KG1 (cell line): Measurements from ENCODE around the gene CD6.
"Not testable (repeated sequence)": the region's sequence is repeated elsewhere in the genome, so short reads cannot be mapped to it uniquely, and the experiment has no call there.

Source experiments
- DNase-seq: peaks from one replicate; lab custom pipeline; 2025; lab: John Stamatoyannopoulos, UW

The CD6 gene

DNA sequence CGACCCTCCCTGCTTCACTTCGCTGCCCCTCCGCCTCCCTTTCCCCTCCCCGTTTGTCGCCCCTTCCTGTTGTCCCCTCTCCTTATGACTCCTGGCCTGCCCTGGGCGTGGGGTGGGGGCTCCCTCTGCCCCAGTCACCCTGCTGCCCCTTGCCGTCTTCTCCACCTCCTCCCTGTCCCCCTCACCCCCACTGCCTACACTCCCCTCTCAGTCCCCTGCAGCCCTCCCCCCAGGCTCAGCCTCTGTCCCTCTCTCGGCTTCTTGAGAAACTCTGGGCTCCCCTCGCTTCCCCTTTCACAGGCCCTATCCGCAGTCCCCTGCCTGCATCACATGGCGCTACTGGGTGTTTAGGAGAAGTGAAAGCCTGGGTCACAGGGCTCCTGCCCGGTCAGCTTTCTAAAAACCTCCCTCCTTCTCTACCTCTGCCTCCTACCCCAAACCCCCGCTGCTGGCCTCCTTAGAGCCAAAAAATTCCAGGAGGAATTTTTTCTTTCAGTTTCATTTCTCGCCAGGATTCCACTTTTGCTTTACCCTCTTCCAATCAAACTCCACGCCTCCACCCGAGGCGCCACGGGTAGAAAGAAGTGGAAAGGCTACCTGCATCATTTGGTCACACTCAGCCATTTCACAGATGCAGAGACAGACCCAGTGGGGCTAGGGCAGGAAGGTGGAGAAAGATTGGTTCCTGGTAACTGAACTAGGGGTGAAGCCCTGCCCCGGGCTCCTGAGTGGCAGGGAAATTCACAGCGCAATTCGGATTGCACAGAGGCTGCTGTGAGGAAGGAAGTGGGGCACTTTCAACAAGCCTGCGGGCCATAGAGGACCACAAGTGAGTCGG lies 19.4 kb upstream of the CD6 start, which contains the start of gene SLC15A3:
Gene SLC15A3, minus strand, starts transcription at position 273 of the 838 bp plus-strand sequence. CDS start 625 bp downstream, outside the sequence.
- peak; percentile 44 for DNase-seq

GRCh38 chr11:60952742-60953170 lies 18.7 kb upstream of the CD6 start:
- DNase-seq = no peak

- no peak for DNase-seq
Observed at GRCh38 chr11:60953781-60954180, 17.7 kb upstream of the CD6 start.

DNA sequence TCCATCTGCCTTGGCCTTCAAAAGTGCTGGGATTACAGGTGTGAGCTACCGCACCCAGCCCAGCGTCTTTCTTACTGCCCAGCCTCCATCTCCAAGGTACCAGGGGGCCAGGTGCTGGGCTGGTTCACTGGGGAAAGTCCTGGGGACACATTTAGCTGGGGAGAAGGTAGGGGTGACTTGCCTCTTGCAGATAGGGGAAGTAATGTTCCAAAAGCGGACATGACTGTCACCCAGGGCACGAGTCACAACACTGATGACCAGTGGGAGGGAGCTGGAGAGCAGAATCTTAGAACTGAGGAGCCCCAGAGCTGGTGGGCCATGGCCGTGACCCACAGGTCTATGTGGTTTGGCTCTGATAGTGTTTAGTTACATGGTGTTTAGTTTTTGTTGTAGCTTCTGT lies 17.1 kb upstream of the CD6 start:
- DNase-seq = no peak

GRCh38 chr11:60955571-60955970 lies 15.9 kb upstream of the CD6 start:
- DNase-seq = no peak

- DNase-seq = no peak
Observed at GRCh38 chr11:60957188-60957587, 14.3 kb upstream of the CD6 start.

DNA sequence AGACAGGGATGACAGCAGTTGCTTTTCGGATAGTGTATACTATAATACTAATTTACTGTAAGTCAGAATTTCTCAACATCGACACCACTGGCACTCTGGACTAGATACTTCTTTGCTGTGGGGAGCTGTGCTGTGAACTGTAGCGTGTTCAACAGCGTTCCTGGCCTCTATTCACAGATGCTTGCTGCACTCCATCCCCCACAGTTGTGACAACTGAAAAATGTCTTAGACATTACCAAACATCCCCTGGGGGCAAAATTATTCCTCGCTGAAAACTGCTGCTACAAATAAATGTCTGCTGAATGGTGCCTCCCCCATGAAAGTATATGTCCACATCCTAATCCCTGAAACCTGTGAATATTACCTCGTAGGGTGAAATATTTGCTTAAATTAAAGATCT lies 12.0 kb upstream of the CD6 start:
- DNase-seq = no peak

GRCh38 chr11:60960405-60960804 lies 11.1 kb upstream of the CD6 start:
- DNase-seq = no peak

GRCh38 chr11:60964801-60965200 lies 6.7 kb upstream of the CD6 start:
- DNase-seq = no peak

- DNase-seq = no peak
Observed at GRCh38 chr11:60966890-60967289, 4.6 kb upstream of the CD6 start.

DNA sequence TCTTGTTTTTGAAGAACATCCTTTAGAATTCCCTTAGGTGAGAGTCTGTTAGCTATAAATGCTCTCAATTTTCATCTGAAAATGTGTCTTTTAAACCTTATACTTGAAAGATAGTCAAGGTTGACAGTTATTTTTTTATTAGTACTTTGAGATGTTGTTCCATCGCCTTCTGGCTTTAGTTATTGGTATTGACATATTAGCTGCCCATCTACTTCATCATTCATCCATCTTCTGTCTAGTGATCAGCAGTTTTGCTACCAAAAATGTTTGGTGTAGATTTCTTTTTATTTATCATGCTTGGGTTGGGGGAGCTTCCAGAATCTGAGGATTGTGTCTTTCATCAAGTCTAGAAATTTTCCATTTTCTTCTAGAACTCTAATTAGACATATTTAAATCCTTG lies 3.3 kb upstream of the CD6 start:
- DNase-seq = no peak

DNA sequence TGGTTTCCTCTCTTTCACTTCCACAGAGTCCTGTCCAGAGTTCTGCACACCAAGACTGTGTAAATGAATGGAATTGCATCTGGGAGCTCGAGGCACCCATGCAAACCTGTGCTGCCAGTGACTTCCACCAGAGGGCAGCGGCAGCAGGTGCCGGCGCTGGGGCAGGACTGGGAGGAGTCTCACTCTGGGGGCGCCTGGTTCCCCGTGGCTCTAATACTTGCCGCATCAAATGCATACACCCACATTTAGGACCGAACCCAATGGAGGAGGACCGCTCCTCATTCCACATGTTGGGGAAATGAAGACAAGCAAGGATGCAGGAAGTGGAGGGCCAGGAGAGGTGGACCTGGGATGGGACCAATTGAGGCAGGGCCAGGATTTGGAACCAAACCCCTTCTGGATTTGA lies 1.1 kb upstream of the CD6 start:
- peak; percentile 61 for DNase-seq

DNA sequence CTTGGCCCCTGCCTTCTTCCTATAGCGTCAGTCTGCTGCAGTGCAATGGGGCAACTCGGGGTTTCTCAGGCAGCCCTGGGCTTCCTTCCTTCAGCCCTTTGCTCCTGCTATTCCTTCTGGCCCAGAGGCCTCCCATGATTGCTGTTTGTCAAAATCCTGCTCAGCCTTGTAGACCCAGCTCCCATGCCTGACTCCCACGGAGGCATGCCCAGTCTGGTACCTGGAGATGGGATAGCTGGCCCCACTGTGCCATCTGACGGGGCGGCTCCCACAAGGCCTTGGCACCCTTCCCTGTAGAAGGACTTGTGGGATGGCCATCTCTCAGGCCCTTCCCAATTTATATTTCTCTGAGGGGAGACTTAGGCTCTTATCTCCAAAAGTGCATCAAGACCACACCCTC lies 590 bp upstream of the CD6 start:
- no peak for DNase-seq

DNA sequence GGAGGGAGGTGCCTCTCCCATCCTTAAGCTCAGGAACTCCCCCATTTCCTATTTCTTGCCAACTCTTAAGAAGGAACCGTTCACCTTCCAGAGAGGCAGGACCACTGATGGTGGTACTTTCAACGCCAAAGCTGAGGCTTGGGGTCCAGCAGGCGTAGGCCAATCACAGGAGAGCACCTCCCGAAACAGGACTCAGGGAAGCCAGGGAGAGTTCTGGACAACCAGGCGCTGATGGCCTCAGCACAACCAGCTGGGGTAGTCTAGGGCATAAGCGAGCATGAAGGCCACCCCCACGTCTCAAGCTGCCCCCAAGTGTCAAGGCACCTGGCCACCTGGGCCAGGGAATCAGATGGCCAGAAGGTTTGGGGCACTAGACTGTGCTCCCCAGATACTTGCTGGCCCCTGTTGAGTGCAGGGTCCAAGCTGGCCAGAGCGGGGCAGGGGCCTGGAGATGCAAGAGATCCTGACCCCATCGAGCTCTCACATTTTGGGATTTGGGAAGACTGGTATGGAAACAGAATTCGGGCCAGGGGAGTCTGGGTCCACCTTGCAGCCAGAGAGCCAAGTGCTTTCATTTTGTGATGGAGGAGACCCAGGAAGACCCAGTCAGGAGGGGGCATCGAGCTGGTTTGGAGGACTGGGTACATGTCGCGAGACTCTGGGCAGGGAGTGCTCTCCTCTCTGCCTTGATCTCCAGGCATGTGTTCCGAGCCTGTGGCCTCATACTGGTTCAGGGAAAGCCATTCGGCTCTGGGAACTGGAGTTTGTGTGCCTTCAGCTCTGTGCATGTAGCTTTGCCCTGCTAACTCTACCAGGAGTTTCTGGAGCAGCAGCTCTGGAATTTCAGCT lies 926 bp downstream of the CD6 start:
- DNase-seq = no peak

GRCh38 chr11:60973699-60974098 lies 2.2 kb downstream of the CD6 start:
- DNase-seq = no peak

DNA sequence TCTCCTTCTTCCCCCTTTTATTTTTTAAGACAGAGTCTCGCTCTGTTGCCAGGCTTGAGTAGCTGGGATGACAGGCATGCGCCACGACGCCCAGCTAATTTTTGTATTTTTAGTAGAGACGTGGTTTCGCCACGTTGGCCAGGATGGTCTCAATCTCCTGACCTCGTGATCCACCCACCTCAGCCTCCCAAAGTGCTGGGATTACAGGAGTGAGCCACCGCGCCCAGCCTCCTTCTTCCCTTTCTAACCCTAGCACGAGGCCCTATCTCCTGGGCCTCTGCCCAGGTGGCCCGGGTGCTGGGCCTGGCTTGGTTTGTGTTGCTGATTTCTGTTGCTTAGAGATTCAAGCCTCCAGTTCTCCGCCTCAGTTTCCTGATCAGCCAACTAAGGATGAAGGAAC lies 2.8 kb downstream of the CD6 start:
- not testable (repeated sequence) for DNase-seq

DNA sequence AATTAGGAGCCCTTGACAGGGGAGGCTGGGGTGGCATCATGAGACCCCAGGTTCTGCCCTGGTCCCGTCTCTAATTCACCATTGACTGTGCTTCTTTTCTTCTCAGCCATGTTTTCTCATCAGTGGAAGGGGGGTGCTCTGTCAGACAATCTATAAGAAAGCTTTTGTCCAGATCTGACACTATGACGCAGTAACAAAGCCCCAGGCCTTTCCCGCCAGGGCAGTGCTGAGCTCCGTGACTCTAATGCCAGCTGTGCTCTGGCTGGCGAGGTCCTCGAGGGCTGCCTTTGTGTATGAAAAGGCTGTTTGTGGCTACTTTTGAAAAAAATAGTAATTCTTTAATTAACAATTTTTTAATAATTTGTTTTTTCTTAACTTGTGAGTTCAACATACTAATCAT lies 3.2 kb downstream of the CD6 start:
- DNase-seq = no peak

DNA sequence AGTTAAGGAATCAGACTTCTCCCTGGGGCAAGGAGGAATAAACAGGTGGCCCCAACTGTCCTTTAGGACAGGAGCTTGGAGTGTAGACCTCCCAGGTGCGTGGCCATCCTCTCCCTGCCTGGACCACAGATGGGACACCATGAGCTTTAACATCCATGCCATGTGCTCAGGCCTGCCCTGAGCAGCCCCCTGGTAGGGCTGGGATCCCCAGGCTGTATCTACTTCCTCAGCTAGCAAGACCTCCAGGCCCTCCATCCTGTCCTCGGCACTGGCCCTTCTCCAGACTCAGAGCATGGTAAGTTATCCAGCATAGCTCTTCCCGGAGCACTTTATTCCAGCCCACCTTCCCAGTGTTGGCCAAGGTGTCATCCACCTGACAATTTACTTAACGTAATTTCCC lies 5.7 kb downstream of the CD6 start:
- DNase-seq = no peak

- no peak for DNase-seq
Observed at GRCh38 chr11:60977836-60978235, 6.4 kb downstream of the CD6 start.

GRCh38 chr11:60978546-60979380 lies 7.3 kb downstream of the CD6 start:
- DNase-seq = peak; percentile 11

DNA sequence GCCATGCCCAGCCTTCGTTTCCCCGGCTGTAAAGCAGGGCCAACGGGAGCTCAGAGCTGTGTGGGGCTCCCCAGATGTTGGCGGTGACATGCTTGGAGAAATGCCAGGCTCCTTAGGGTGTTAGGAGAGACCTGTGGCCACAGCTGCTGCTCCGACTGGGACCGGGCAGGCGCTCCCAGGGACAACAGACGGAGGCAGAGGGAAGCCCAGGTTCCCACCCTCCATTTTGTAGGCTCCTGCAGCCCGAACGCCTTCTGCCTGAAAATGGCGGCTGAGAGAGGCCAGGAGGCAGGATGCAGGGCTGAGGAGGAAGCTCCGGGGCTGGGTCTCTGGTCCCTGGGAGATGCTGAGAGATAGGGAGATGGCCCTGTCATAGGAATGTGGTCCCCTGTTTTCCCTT lies 10.0 kb downstream of the CD6 start:
- no peak for DNase-seq

- DNase-seq = no peak
Observed at GRCh38 chr11:60982184-60982583, 10.7 kb downstream of the CD6 start.
